Heart right ventricle (tissue), 16 donors: ENCODE data around the gene PLPP1. TPM values are rescaled to one million over a fixed set of nuclear protein-coding genes. Genes with fewer than 3 reads are reported as not detected.

ENCODE experiments used
- ATAC-seq, 8 donors: fragments of 200-7000 bp; cut with Tn5 transposase; one replicate each; pipeline ENCODE4 v1.9.1; 2020; ENCODE audit warnings: mild to moderate bottlenecking in 8 of 8, moderate library complexity in 8 of 8, moderate number of reproducible peaks in 1 of 8
- DNase-seq, 2 donors: peaks; one replicate each; pipeline ENCODE4 v3.0.0-alpha.2; 2020
- H3K27ac ChIP-seq, 10 donors: fragments of 200-600 bp; sonication (generic) in 2 of 10; one replicate each; pipeline versions ENCODE4 v1.5.0 to v1.8.0; 2020 to 2022; ENCODE audit warnings: mild to moderate bottlenecking in 3 of 10
- H3K27me3 ChIP-seq, 7 donors: fragments of 200-600 bp; one replicate each; pipeline ENCODE4 v1.8.0; 2021 to 2022; ENCODE audit warnings: mild to moderate bottlenecking in 2 of 7
- H3K36me3 ChIP-seq, 9 donors: fragments of 200-600 bp; sonication (generic) in 1 of 9; one replicate each; pipeline versions ENCODE4 v1.5.0 to v1.8.0; 2020 to 2022; ENCODE audit warnings: mild to moderate bottlenecking in 2 of 9
- H3K4me1 ChIP-seq, 9 donors: fragments of 200-600 bp; sonication (generic) in 1 of 9; one replicate each; pipeline versions ENCODE4 v1.5.0 to v1.8.0; 2020 to 2022; ENCODE audit warnings: mild to moderate bottlenecking in 4 of 9
- H3K4me3 ChIP-seq, 10 donors: fragments of 200-600 bp; sonication (generic) in 2 of 10; one replicate each; pipeline versions ENCODE4 v1.5.0 to v1.8.0; 2020 to 2022; ENCODE audit warnings: mild to moderate bottlenecking in 7 of 10, moderate library complexity in 2 of 10
- H3K9me3 ChIP-seq, 11 donors: fragments of 200-600 bp in 10 of 11; sonication (generic) in 2 of 11; one replicate each; pipeline versions ENCODE4 v1.5.0 to v1.8.0; 2013 to 2022; ENCODE audit warnings: mild to moderate bottlenecking in 2 of 11, control low read depth in 1 of 11, moderate library complexity in 1 of 11
- WGBS, 2 donors: extraction: QIAGEN DNeasy Blood & Tissue Kit; methylation state at CpG; one replicate each; pipeline ENCODE4 v1.1.7; 2013; ENCODE audit warnings: inconsistent platforms in 1 of 2; 5-methylcytosine and 5-hydroxymethylcytosine counted together
- intact Hi-C, 10 donors: fragments of 100-400 bp; cut with DNase I; formaldehyde crosslinking; loops; one replicate each; pipeline versions ENCODE4 v1.11.1 to v1.14.2; 2022
- polyA plus RNA-seq, 2 donors: library from polyadenylated mRNA; stranded (reverse); fragments of 200-250 nt; gene quantifications; one replicate each; pipeline ENCODE4 v1.2.3, GENCODE V29; 2013
- total RNA-seq, 10 donors: library from RNA; stranded (reverse); fragmentation: NEBNext Ultra II Directional in 3 of 10; extraction: Animal tissue kit (Norgen Biotek cat#: 25700) in 3 of 10; gene quantifications; one replicate each; pipeline versions ENCODE4 v1.2.1 to v1.2.4, GENCODE V29; 2021 to 2023
- TF ChIP-seq, protein P1 (sequence below), 9 donors: fragments of 200-600 bp; sonication (generic) in 2 of 9; IDR thresholded peaks; one replicate each; pipeline versions ENCODE4 v1.5.0 to v1.8.0; 2021 to 2022; ENCODE audit warnings: antibody characterized with exemption in 9 of 9, mild to moderate bottlenecking in 5 of 9, moderate library complexity in 1 of 9
- donor health status: Arrhythmogenic right ventricular cardiomyopathy.
- donor health status: ischemic (EF 13 %, LVEDD 7.1; RV severe dilation, severe dysfunction).
- donor health status: healthy with polysubstance abuse.
- donor health status: DM: no; HTN: yes; CAD: no.
- donor health status: DM: no; HTN: no; CAD: no.
- donor health status: ischemic (EF 25% LVEDD 6.9; RV normal size, moderate dysfunction).
- donor health status: ischemic (EF 25% LVEDD 5.7; RV mildly dilated, moderate dysfunction).
- donor health status: healthy.
- donor health status: DM: yes; HTN: yes; CAD: no.
- donor health status: Ischemic cardiomyopathy.
- donor health status: ischemic (EF 35%, LVEDD 5.7; RV mildly dilated, moderate dysfunction).
- donor health status: nonischemic (EF 11% LVEDD 7.7; RV severe dilation, severe dysfunction).
- donor health status: DM: yes; HTN: yes; CAD: no.
- donor health status: PGD.
- donor health status: ischemic (EF 29% LVEDD 5.4; RV normal size, mild dysfunction).
- donor health status: nonischemic (EF 23%, LVEDD 6.1; RV moderate dilation, normal function).

Gene PLPP1
- total and polyA plus RNA-seq, 12 donors, result 58.7 to 111 (median 77.4) TPM

DNA sequence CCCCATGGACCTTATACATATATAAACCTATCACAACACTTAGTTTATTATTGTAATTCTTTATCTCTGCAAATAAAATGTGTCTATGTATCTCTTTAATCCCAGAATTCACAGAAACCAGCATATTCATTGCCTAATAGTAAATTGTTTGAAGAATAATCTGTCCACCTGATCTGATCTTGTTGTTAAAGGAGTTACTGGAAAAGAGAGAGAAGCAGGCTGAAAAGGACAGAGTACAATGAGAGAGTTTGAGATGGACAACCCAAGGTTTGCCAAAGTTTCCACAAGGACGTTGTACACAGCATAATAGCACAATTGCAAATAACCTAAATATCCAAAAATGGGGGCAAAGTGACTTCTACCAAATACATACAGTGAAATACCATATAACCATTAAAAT lies 23.8 kb downstream of the PLPP1 start:
- no peak overlapping the region for H3K4me3 ChIP-seq
- H3K9me3 ChIP-seq, result no peaks in the 10 kb centered on the region
- H3K27ac ChIP-seq, result peak overlapping the region in 1 of 10 donors; percentile 49
- 32 to 36% methylated on average over 1 of the region's 1 CpG for WGBS, 2 donors
- peaks cover 0 to 78% (median 68%) of the 10 kb centered on the region in 9 donors for H3K4me1 ChIP-seq
- H3K36me3 ChIP-seq, result no peaks in the 10 kb centered on the region
- no peak for ATAC-seq
- DNase-seq, result no peak
- TF ChIP-seq, protein P1, sequence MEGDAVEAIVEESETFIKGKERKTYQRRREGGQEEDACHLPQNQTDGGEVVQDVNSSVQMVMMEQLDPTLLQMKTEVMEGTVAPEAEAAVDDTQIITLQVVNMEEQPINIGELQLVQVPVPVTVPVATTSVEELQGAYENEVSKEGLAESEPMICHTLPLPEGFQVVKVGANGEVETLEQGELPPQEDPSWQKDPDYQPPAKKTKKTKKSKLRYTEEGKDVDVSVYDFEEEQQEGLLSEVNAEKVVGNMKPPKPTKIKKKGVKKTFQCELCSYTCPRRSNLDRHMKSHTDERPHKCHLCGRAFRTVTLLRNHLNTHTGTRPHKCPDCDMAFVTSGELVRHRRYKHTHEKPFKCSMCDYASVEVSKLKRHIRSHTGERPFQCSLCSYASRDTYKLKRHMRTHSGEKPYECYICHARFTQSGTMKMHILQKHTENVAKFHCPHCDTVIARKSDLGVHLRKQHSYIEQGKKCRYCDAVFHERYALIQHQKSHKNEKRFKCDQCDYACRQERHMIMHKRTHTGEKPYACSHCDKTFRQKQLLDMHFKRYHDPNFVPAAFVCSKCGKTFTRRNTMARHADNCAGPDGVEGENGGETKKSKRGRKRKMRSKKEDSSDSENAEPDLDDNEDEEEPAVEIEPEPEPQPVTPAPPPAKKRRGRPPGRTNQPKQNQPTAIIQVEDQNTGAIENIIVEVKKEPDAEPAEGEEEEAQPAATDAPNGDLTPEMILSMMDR (IDR thresholded peaks at IDR 0.05), result no peak
- H3K27me3 ChIP-seq, result no peaks in the 10 kb centered on the region
- intact Hi-C loops, result loop anchor here in 1 of 10 donors (10.0 kb wide), 1 partner anchor 166 kb away; no protein-coding TSS in a partner anchor

DNA sequence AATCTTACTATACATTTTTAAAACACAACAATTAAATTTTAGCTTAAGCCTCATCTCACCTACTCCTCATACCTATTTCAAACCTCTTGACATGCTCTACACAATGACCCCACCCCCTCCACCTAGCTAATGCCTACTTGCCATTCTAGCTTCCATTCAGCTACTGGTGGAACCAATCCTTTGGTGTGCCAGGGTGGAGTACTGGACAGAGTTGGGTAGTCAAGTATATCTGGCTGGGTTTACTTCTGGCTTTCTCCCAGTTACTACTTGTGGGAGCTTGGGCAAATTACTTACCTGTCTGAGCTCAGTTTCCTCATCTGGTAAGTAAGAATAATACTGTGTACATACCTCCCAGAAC lies 24.3 kb downstream of the PLPP1 start:
- H3K27ac ChIP-seq, result peak overlapping the region in 4 of 10 donors; percentile 43 to 56 (median 48)
- TF ChIP-seq, protein P1 (IDR thresholded peaks at IDR 0.05), result no peak

DNA sequence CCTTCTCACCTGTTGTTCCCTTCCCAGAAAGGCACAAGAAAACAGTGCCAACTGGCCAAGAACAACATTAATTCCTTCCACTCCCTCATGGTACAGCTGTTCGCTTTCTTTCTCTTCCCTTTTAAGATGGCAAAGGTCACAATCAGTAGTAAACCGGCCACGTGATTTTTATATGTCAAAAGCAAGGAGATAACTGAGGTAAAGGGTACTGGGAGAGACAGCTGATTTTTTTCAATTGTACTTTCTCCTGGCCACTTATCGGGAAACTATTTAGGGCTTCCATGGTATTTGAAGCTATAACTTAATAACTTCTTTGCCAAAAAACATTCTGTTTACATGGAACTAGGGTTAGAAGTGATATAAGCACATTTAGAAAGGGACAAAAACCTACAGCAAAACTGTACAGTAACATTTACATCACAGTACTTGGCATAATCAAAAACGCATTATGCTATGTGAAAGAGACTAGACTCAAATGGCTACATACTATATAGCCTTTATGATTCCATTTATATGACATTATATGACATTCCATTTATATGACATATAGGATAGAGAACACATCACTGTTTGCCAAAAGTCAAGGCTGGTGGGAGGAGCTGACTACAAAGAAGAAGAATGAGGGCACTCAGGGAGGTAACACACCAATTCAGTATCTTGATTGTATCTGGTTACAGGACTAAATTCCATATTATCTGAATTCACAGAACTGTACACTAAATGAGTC lies 24.8 kb downstream of the PLPP1 start:
- peaks cover 0 to 74% (median 69%) of the 10 kb centered on the region in 9 donors for H3K4me1 ChIP-seq
- peak in 6 of 8 donors; percentile 46 to 81 (median 68) for ATAC-seq
- 18 to 24% methylated on average over 5 of the region's 5 CpGs for WGBS, 2 donors
- TF ChIP-seq, protein P1 (IDR thresholded peaks at IDR 0.05), result no peak
- peak overlapping the region in 6 of 10 donors; percentile 43 to 56 (median 47) for H3K27ac ChIP-seq
- no peaks in the 10 kb centered on the region for H3K36me3 ChIP-seq
- intact Hi-C loops, result loop anchor here in 1 of 10 donors (10.0 kb wide), 1 partner anchor 165 kb away; no protein-coding TSS in a partner anchor
- no peaks in the 10 kb centered on the region for H3K27me3 ChIP-seq
- H3K4me3 ChIP-seq, result no peak overlapping the region
- no peaks in the 10 kb centered on the region for H3K9me3 ChIP-seq
- no peak for DNase-seq

More for the DNA sequence above, 24.3 kb downstream of the PLPP1 start:
- peaks cover 0 to 78% (median 67%) of the 10 kb centered on the region in 9 donors for H3K4me1 ChIP-seq
- no peaks in the 10 kb centered on the region for H3K36me3 ChIP-seq
- H3K9me3 ChIP-seq, result no peaks in the 10 kb centered on the region
- no peaks in the 10 kb centered on the region for H3K27me3 ChIP-seq
- intact Hi-C loops, result loop anchor here in 1 of 10 donors (10.0 kb wide), 1 partner anchor 166 kb away; no protein-coding TSS in a partner anchor
- H3K4me3 ChIP-seq, result no peak overlapping the region
- peak in 4 of 8 donors; percentile 17 to 48 (median 34) for ATAC-seq
- no peak for DNase-seq

DNA sequence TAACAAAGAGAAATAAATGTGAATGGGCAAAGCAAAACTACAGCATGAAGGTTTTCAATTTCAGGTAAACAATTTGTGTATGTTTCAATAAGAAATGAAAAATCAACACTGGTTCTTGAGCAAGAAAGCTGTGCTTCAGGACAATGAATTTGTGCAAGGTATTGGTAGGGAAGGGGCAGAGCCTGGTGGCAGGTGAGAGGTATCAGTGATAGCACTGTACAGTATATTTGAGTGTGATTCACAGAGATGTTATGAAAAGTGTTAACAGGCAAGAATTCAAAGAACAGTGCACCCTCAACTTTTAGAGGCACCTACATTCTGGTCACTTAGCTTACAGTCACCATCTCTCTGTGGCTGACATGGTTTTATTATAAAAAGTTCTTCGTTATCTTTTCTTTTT lies 25.7 kb downstream of the PLPP1 start:
- ATAC-seq, result no peak
- 91 to 96% methylated on average over 1 of the region's 1 CpG for WGBS, 2 donors

More for the DNA sequence above, 25.7 kb downstream of the PLPP1 start:
- Histone ChIP-seq H3K27me3 (no peaks in the 10 kb centered on the region), H3K9me3 (no peaks in the 10 kb centered on the region), H3K4me1 (peaks cover 0 to 70% (median 63%) of the 10 kb centered on the region in 9 donors), H3K4me3 (no peak overlapping the region), H3K27ac (peak overlapping the region in 5 of 10 donors; percentile 38 to 56 (median 48)), H3K36me3 (no peaks in the 10 kb centered on the region)
- no peak for DNase-seq
- TF ChIP-seq, protein P1 (IDR thresholded peaks at IDR 0.05), result no peak
- intact Hi-C loops, result no loop called here
